NCI-H510A (cell line): ENCODE data around the gene POMT2.

Experiments
- DNase-seq: peaks from one replicate; lab custom pipeline; 2025; lab: John Stamatoyannopoulos, UW

Gene POMT2

GRCh38 chr14:77240336-77240915 is 80.3 kb downstream of the POMT2 start:
- no peak for DNase-seq

GRCh38 chr14:77239412-77239811 is 81.3 kb downstream of the POMT2 start:
- DNase-seq: no peak

DNA sequence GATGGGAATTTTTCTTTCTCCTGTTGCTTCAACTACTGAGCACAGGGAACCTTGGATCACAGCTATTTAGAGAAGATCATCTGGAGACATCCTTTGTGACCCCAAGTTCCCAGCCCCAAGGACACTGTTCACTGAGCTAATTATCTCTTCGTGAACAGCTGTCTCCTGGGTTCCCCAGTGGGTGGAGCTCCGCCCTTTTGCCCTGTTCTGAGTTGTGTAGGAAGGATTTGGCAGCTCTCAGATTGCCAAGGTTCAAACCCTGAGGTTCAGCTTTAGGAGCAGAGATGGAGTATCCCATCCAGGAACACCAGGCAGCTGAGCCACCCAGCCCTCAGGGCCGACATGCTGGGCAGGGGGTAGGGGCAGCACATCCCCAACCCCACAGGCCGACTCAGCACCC is 81.7 kb downstream of the POMT2 start:
- no peak for DNase-seq

DNA sequence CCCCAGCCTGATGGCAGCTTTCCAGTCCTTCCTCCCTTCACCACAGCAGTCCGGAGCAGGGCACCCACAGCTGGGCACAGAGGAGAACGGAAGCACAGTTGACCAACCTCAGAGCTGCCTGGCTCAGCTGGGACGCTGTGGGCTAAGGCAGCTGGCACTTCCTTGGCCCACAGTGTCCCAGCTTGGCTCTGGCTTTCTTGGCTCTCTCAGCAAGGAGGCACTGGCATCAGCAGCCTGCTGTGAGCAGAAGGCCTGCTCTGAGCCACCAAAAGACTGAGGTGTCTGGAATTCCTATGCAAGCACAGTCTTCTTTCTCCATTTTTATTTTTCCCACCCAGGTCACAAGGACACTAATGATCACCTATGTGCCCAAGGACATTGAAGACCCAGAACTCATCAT is 82.3 kb downstream of the POMT2 start:
- no peak for DNase-seq

DNA sequence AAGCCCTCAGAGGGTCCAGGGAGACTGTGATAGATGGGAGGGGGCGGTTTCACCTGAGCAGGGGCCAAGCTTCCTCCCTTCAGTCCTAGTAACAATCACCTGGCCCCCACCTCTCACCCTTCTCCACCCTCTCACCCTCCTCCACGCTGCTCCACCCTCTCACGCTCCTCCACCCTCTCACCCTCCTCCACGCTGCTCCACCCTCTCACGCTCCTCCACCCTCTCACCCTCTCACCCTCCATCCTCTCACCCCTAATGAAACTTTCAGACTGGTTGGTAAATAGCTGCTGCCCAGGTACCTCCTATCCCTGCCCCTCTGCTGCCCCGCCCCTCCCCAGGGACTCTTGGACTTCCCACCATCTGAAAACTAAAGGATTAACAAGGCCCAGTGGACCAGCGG is 83.9 kb downstream of the POMT2 start:
- DNase-seq: no peak

DNA sequence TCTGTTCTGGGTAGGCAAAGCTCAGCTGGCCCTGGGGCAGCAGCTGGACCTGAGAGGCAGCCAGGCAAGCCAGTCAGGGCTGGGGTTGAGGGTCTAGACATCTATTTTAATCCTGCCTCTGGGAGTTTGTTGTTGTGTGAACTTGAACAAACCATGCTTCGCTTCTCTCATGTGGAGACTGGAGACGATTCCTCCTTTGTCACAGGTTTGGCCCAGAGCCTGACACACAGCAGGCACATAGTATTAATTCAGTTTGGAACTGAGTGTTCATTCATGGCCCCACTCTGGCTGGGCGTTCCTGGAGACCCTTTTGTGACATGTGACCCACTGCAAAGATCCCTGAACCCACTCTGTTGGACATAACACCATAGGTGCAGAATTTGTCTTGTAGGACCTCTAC is 89.0 kb downstream of the POMT2 start:
- no peak for DNase-seq

GRCh38 chr14:77230914-77231313 is 89.8 kb downstream of the POMT2 start:
- DNase-seq: no peak

GRCh38 chr14:77228056-77228455 is 92.6 kb downstream of the POMT2 start:
- no peak for DNase-seq

- DNase-seq: no peak
Measured at GRCh38 chr14:77225892-77226557, 94.7 kb downstream of the POMT2 start.

GRCh38 chr14:77225254-77225653 is 95.4 kb downstream of the POMT2 start:
- no peak for DNase-seq
